Measurements from ENCODE around the gene MSMO1.

Gene MSMO1

GRCh38 chr4:165360985-165361670 is 33.7 kb downstream of the MSMO1 start:
- no peak for DNase-seq

GRCh38 chr4:165361810-165362209 is 34.3 kb downstream of the MSMO1 start:
- no peak for DNase-seq

GRCh38 chr4:165364452-165365080 is 37.1 kb downstream of the MSMO1 start:
- DNase-seq = no peak

GRCh38 chr4:165367040-165367439 is 39.6 kb downstream of the MSMO1 start:
- peak; percentile 4 for DNase-seq

GRCh38 chr4:165368114-165368513 is 40.6 kb downstream of the MSMO1 start:
- DNase-seq = peak; percentile 83

GRCh38 chr4:165368567-165368966 is 41.1 kb downstream of the MSMO1 start:
- DNase-seq = peak; percentile 54

GRCh38 chr4:165369522-165369921 is 42.1 kb downstream of the MSMO1 start:
- no peak for DNase-seq

- no peak for DNase-seq
Measured at GRCh38 chr4:165370530-165370929, 43.1 kb downstream of the MSMO1 start.

DNA sequence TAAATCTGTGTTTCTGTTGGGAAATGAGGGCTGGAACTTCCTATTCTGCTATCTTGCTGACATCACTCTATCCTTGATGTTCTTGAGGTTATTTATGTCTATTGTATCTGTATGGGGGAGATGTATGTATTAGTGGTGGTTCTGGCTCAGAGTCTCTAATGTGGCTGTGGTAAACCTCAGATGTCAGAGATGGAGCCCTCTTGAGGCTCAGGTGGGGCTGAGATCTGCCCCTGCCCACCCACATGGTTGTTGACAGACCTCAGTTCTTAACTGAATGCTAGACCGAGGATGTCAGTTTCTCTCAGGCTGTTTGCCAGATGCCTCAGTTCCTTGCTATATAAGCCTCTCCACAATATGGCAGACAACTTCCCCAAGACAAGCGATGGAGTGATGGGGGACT is 48.0 kb downstream of the MSMO1 start:
- DNase-seq = no peak

DNA sequence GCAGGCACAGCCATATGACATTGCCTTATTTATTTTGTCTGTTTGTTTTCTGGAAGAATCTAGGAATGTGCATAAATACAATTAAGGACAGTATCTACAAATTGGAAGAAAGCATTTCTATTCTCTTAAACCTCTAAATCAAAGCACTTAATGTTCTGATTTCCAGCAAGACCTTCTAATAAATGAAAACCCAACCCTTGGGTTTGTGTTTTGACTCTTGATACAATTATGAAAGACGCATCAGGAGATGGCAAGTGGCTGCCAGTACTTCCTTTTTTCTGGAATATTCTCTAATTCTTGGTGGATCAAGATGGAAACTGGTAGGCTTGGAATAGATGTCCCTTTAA is 50.9 kb downstream of the MSMO1 start:
- DNase-seq = peak; percentile 41

DNA sequence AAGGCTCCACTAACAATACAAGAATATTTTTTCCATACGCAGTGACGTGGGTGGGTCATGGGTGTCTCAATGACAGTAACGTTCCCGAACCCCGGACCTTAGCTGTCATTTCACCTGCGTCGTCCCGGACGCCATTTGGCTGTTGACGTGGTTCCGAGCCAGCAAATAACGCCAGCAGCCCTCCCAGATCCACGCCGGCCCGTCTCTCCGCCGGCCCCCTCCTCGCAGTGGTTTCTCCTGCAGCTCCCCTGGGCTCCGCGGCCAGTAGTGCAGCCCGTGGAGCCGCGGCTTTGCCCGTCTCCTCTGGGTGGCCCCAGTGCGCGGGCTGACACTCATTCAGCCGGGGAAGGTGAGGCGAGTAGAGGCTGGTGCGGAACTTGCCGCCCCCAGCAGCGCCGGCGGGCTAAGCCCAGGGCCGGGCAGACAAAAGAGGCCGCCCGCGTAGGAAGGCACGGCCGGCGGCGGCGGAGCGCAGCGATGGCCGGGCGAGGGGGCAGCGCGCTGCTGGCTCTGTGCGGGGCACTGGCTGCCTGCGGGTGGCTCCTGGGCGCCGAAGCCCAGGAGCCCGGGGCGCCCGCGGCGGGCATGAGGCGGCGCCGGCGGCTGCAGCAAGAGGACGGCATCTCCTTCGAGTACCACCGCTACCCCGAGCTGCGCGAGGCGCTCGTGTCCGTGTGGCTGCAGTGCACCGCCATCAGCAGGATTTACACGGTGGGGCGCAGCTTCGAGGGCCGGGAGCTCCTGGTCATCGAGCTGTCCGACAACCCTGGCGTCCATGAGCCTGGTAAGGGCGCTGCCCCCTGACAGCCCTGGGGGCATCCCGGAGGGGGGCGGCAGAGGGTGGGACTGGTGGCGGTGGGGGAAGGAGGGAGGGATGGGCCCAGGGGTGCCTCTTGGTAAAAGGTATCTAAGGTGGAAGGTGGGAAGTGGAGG is 51.5 kb downstream of the MSMO1 start, which contains the start of gene CPE:
Gene CPE, plus strand, starts transcription at position 264 of the 933 bp plus-strand sequence. Its CDS starts 214 bp downstream, at position 478.
- peak; percentile 87 for DNase-seq

DNA sequence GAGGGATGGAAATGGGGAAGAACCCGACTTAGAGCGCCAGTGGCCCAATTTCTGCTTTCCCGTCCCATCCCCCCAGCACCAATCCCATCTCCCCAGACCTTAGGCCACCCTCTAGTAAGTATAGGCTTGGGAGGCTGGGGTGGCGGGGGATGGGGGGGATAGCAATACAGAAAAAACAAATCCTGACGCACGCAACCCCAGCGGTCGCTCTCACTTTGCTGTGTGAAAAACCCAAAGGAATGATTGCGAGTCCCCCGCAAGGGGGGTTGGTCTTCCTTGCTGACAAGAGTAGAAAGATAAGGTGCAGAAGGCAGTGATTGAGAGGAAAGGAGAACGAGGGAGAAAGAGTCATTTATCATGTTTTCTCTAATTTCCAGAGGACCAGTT is 52.2 kb downstream of the MSMO1 start:
- peak; percentile 84 for DNase-seq

DNA sequence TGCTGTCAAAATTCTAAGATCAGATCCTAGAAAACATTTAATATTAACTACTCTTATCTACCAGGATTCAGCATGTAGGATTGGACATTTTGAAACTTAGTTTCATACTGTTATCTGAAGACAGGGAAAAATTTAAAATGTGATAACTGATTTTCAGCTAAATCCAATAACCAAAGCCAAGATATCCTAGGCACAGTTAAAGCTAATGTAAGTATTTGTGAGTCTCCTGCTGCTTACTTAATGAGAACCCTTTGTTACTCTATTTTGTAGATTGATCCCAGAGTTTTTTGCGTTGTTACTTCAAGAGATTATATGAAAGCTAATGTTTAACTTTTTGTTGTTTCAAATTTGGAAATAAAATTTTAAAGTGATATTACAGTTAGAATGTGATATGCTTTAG is 53.3 kb downstream of the MSMO1 start:
- peak; percentile 44 for DNase-seq

DNA sequence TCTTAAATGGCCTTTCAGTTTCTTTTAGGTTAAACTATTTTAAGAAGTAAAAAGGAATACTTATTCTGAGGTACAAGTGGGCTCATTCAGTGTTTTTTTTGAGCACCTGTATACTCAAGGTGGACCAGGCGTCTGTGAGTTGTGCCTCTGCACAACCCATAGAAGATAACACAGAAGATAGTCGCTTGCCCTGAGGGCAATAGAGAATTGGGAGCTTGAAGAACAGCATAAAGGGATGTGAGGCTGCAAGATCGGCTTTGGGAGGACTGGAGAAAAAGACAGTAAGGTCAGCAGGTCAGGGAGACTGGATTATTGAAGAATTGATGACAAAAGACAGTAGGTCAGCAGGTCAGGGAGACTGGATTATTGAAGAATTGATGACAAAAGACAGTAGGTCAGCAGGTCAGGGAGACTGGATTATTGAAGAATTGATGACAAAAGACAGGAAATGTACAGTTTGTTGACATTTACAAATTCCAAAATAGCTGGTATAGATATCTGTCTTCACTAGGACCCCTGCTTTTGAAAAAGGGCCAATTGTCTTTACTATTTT is 54.4 kb downstream of the MSMO1 start:
- DNase-seq = peak; percentile 73

DNA sequence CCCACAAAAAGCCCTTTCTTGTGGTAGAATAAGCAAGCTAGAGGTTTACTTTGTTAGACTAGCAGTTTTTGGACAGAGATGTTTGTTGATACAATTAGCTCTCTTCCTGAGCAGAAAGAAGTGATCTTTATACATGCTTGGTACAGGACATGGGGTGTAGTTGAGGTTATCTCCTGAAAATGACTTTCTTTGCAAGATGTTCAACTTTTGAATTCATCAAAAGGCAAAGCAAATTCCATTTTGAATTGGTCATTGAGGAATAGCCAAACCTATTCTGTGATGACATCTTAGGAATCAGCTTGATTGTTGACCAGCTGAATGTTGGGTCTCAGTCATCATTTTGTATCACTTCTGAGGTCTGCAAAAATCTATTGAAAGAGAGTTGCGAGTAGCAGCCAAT is 55.2 kb downstream of the MSMO1 start:
- DNase-seq = peak; percentile 31

- peak; percentile 86 for DNase-seq
Measured at GRCh38 chr4:165383591-165384073, 56.2 kb downstream of the MSMO1 start.

DNA sequence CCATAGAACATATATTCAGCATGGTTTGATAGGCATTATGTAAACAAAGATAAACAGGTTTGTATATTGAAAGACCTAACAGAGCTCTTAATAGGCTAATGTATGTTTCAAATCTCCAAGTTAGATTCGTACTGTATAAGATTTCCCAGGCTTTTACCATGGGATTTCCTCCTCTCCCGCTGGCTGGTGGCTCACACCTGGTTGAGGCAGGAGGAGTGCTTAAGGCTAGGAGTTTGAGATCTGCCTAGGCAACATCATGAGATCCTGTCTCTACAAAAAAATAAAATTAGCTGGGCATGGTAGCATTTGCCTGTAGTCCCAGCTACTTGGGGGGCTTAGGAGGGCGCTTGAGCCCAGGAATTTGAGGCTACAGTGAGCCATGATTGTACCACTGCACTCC is 56.7 kb downstream of the MSMO1 start:
- peak; percentile 64 for DNase-seq

GRCh38 chr4:165384598-165384997 is 57.1 kb downstream of the MSMO1 start:
- peak; percentile 73 for DNase-seq

DNA sequence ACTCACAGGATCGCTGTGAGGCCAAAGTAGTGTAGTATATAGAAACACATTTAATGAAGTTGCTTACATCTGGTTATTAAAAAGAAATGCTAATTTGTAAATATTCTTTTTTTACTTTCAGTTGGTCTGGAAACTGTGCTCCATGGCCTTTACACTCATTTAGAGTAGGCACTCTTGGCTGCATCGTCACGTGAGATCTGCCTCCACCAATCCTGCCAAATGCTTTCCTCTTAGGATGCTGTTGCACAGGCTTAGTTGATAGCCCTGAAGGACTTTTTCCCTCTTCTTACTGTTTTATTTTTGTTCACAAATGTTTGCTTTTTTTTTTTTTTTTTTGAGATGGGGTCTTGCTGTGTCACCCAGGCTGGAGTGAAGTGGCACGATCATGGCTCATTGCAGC is 57.7 kb downstream of the MSMO1 start:
- peak; percentile 13 for DNase-seq

- DNase-seq = peak; percentile 21
Measured at GRCh38 chr4:165386328-165386727, 58.9 kb downstream of the MSMO1 start.

DNA sequence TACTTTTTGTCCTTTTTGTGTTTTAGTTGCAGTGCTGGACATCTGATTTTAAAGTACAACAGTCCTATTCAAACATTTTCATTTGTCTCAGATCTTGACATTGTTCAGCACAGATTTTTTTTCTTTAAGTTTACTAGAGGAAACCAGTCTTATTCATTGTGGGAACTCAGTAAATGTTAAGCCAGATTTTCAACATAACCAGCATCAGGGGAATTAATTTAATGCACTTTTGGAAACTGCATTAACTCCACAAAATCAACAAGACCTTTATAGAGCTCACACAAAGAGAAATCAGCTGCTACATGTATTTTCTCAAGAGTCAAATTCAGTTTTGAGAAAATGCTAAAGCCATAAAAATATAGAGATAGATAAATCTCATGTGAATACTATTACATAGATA is 61.3 kb downstream of the MSMO1 start:
- no peak for DNase-seq

All from NCI-H69 (cell line).